ENCODE measurements around the gene OXNAD1. TPM values are rescaled to one million over a fixed set of nuclear protein-coding genes. Genes with fewer than 3 reads are reported as not detected.
A peak's percentile ranks its signal among the peaks of the same experiment; 100 is the strongest.

Gene OXNAD1
- total RNA-seq, 1 donor from 2014 or later, result 18.8 TPM

GRCh38 chr3:16241225-16241624, 23.8 kb upstream of the OXNAD1 start:
- H3K27me3 ChIP-seq (ENCODE audit: control insufficient read depth, insufficient read depth, low read length), result no peaks in the 10 kb centered on the region
- H3K36me3 ChIP-seq (ENCODE audit: control insufficient read depth, insufficient read depth, low read length), result no peaks in the 10 kb centered on the region
- H3K4me3 ChIP-seq (ENCODE audit: low read depth, low read length), result no peak overlapping the region
- TF ChIP-seq CTCF (IDR thresholded peaks at IDR 0.05; ENCODE audit: insufficient read depth, low read length, poor library complexity, severe bottlenecking), result no peak
- DNase-seq (ENCODE audit: low read depth), result no peak

GRCh38 chr3:16242177-16242576, 22.8 kb upstream of the OXNAD1 start:
- Histone ChIP-seq H3K27me3 (ENCODE audit: control insufficient read depth, insufficient read depth, low read length) (no peaks in the 10 kb centered on the region), H3K4me3 (ENCODE audit: low read depth, low read length) (no peak overlapping the region), H3K36me3 (ENCODE audit: control insufficient read depth, insufficient read depth, low read length) (no peaks in the 10 kb centered on the region)
- DNase-seq (ENCODE audit: low read depth), result no peak
- no peak for TF ChIP-seq CTCF (IDR thresholded peaks at IDR 0.05; ENCODE audit: insufficient read depth, low read length, poor library complexity, severe bottlenecking)

- peak; percentile 44 for DNase-seq (ENCODE audit: low read depth)
- no peaks in the 10 kb centered on the region for H3K27me3 ChIP-seq (ENCODE audit: control insufficient read depth, insufficient read depth, low read length)
- H3K36me3 ChIP-seq (ENCODE audit: control insufficient read depth, insufficient read depth, low read length), result no peaks in the 10 kb centered on the region
- no peak overlapping the region for H3K4me3 ChIP-seq (ENCODE audit: low read depth, low read length)
- no peak for TF ChIP-seq CTCF (IDR thresholded peaks at IDR 0.05; ENCODE audit: insufficient read depth, low read length, poor library complexity, severe bottlenecking)
These were observed 21.1 kb upstream of the OXNAD1 start for GRCh38 chr3:16243706-16244490.

GRCh38 chr3:16245609-16246008, 19.4 kb upstream of the OXNAD1 start:
- TF ChIP-seq CTCF (IDR thresholded peaks at IDR 0.05; ENCODE audit: insufficient read depth, low read length, poor library complexity, severe bottlenecking), result no peak
- Histone ChIP-seq H3K36me3 (ENCODE audit: control insufficient read depth, insufficient read depth, low read length) (no peaks in the 10 kb centered on the region), H3K27me3 (ENCODE audit: control insufficient read depth, insufficient read depth, low read length) (no peaks in the 10 kb centered on the region), H3K4me3 (ENCODE audit: low read depth, low read length) (no peak overlapping the region)
- DNase-seq (ENCODE audit: low read depth), result no peak

- Histone ChIP-seq H3K27me3 (ENCODE audit: control insufficient read depth, insufficient read depth, low read length) (no peaks in the 10 kb centered on the region), H3K36me3 (ENCODE audit: control insufficient read depth, insufficient read depth, low read length) (no peaks in the 10 kb centered on the region), H3K4me3 (ENCODE audit: low read depth, low read length) (no peak overlapping the region)
- DNase-seq (ENCODE audit: low read depth), result peak; percentile 18
- TF ChIP-seq CTCF (IDR thresholded peaks at IDR 0.05; ENCODE audit: insufficient read depth, low read length, poor library complexity, severe bottlenecking), result peak; percentile 87
These were observed 17.5 kb upstream of the OXNAD1 start for GRCh38 chr3:16247282-16248061.

Measured in kidney epithelial cell (primary cell).